WTC11 (cell line): ENCODE results near the gene PIK3C3. TPM values are rescaled to one million over a fixed set of nuclear protein-coding genes. Genes with fewer than 3 reads are reported as not detected.

ENCODE experiments used
- ATAC-seq: fragments of 200-7000 bp; cut with Tn5 transposase; 2 replicates; pipeline ENCODE4 v1.10.0; 2021; ENCODE audit warnings: mild to moderate bottlenecking, moderate library complexity
- CTCF ChIA-PET: fragments of 300-600 bp; sonication (Branson Sonifier 250); formaldehyde crosslinking; loops from one replicate; lab custom pipeline; 2021; ENCODE audit warnings: antibody characterized with exemption; lab: Charles Lee
- POLR2A ChIA-PET: fragments of 350-600 bp; sonication (Branson Sonifier 250); formaldehyde crosslinking; loops from one replicate; lab custom pipeline; 2021; ENCODE audit warnings: antibody characterized with exemption; lab: Charles Lee
- DNase-seq: peaks from one replicate; pipeline ENCODE4 v3.0.0; 2021; ENCODE audit warnings: low spot score
- H3K27ac Mint-ChIP-seq: 2 replicates; pipeline ENCODE4 v1.8.0; 2021; ENCODE audit warnings: mixed read lengths
- H3K27me3 Mint-ChIP-seq: 2 replicates; pipeline ENCODE4 v1.8.0; 2021; ENCODE audit warnings: low read depth, mild to moderate bottlenecking, moderate library complexity, mixed read lengths
- H3K36me3 Mint-ChIP-seq: 2 replicates; pipeline ENCODE4 v1.8.0; 2021; ENCODE audit warnings: mixed read lengths
- H3K4me1 Mint-ChIP-seq: 2 replicates; pipeline ENCODE4 v1.8.0; 2022; ENCODE audit warnings: mixed read lengths
- H3K4me3 Mint-ChIP-seq: 2 replicates; pipeline ENCODE4 v1.8.0; 2021; ENCODE audit warnings: mild to moderate bottlenecking, moderate library complexity, mixed read lengths
- H3K9me3 Mint-ChIP-seq: 2 replicates; pipeline ENCODE4 v1.8.0; 2021; ENCODE audit warnings: mixed read lengths
- AFF4 ChIP-seq: sonication (generic); formaldehyde crosslinking; IDR thresholded peaks from 2 replicates; pipeline ENCODE4 v1.8.1; 2023; ENCODE audit warnings: mild to moderate bottlenecking, missing genetic modification reagents, borderline replicate concordance
- ATF2 ChIP-seq: sonication (generic); formaldehyde crosslinking; IDR thresholded peaks from 2 replicates; pipeline ENCODE4 v1.8.1; 2022; ENCODE audit warnings: low read depth, missing genetic modification reagents, borderline replicate concordance
- CTCF ChIP-seq: fragments of 200-600 bp; IDR thresholded peaks from 2 replicates; pipeline ENCODE4 v1.8.0; 2022; ENCODE audit warnings: antibody characterized with exemption
- E2F1 ChIP-seq: sonication (generic); formaldehyde crosslinking; IDR thresholded peaks from 2 replicates; pipeline ENCODE4 v1.8.0; 2022; ENCODE audit warnings: mild to moderate bottlenecking, missing genetic modification reagents
- E2F4 ChIP-seq: sonication (generic); formaldehyde crosslinking; IDR thresholded peaks from 2 replicates; pipeline ENCODE4 v1.8.1; 2022; ENCODE audit warnings: low read depth, mild to moderate bottlenecking, moderate library complexity, missing genetic modification reagents, borderline replicate concordance
- ERG ChIP-seq: fragments of 250-450 bp; sonication (Bioruptor Pico); IDR thresholded peaks from 2 replicates; pipeline ENCODE4 v1.8.0; 2021; ENCODE audit warnings: mild to moderate bottlenecking
- ESRRA ChIP-seq: sonication (generic); formaldehyde crosslinking; IDR thresholded peaks from 2 replicates; pipeline ENCODE4 v1.8.1; 2022; ENCODE audit warnings: mild to moderate bottlenecking, missing genetic modification reagents, borderline replicate concordance
- ETV6 ChIP-seq: sonication (generic); formaldehyde crosslinking; IDR thresholded peaks from 2 replicates; pipeline ENCODE4 v1.8.1; 2022; ENCODE audit warnings: mild to moderate bottlenecking, missing genetic modification reagents
- FOXK1 ChIP-seq: sonication (generic); formaldehyde crosslinking; IDR thresholded peaks from 2 replicates; pipeline ENCODE4 v1.8.0; 2022; ENCODE audit warnings: mild to moderate bottlenecking, moderate library complexity, missing genetic modification reagents
- FOXP4 ChIP-seq: sonication (generic); formaldehyde crosslinking; IDR thresholded peaks from 2 replicates; pipeline ENCODE4 v1.8.0; 2022; ENCODE audit warnings: mild to moderate bottlenecking, missing genetic modification reagents
- GTF2I ChIP-seq: fragments of 250-450 bp; sonication (Bioruptor Pico); conservative IDR thresholded peaks from 2 replicates; pipeline ENCODE4 v1.4.0; 2021; ENCODE audit warnings: mild to moderate bottlenecking
- IRF2 ChIP-seq: sonication (generic); formaldehyde crosslinking; IDR thresholded peaks from 2 replicates; pipeline ENCODE4 v1.8.0; 2022; ENCODE audit warnings: low read depth, missing genetic modification reagents, borderline replicate concordance
- NR1H2 ChIP-seq: sonication (generic); formaldehyde crosslinking; IDR thresholded peaks from 2 replicates; pipeline ENCODE4 v1.9.0; 2021; ENCODE audit warnings: mild to moderate bottlenecking, moderate library complexity, missing genetic modification reagents
- NR3C1 ChIP-seq: sonication (generic); formaldehyde crosslinking; conservative IDR thresholded peaks from 2 replicates; pipeline ENCODE4 v1.8.1; 2023; ENCODE audit warnings: low read depth, mild to moderate bottlenecking, missing genetic modification reagents
- PREB ChIP-seq: sonication (generic); formaldehyde crosslinking; IDR thresholded peaks from 2 replicates; pipeline ENCODE4 v1.8.1; 2022; ENCODE audit warnings: mild to moderate bottlenecking, missing genetic modification reagents, moderate library complexity, borderline replicate concordance
- SMAD4 ChIP-seq: sonication (generic); formaldehyde crosslinking; IDR thresholded peaks from 2 replicates; pipeline ENCODE4 v1.8.0; 2022; ENCODE audit warnings: mild to moderate bottlenecking, missing genetic modification reagents
- USF2 ChIP-seq: sonication (generic); formaldehyde crosslinking; IDR thresholded peaks from 2 replicates; pipeline ENCODE4 v1.8.1; 2023; ENCODE audit warnings: mild to moderate bottlenecking, missing genetic modification reagents, moderate library complexity
- ZMAT4 ChIP-seq: fragments of 250-450 bp; sonication (Bioruptor Pico); IDR thresholded peaks from 2 replicates; pipeline ENCODE4 v1.9.0; 2021; ENCODE audit warnings: mild to moderate bottlenecking
- ZNF232 ChIP-seq: sonication (generic); formaldehyde crosslinking; IDR thresholded peaks from 2 replicates; pipeline ENCODE4 v1.8.0; 2022; ENCODE audit warnings: mild to moderate bottlenecking, missing genetic modification reagents
- ZNF423 ChIP-seq: fragments of 250-450 bp; sonication (Bioruptor Pico); IDR thresholded peaks from 2 replicates; pipeline ENCODE4 v2.1.2; 2022; ENCODE audit warnings: mild to moderate bottlenecking, moderate library complexity
- total RNA-seq: library from RNA; stranded (reverse); gene quantifications from 3 replicates; pipeline ENCODE4 v1.2.3, GENCODE V29; 2021

PIK3C3 gene
- total RNA-seq, 1 experiment from 2014 or later = 40.4 TPM

GRCh38 chr18:41996020-41996419 lies 41.0 kb downstream of the PIK3C3 start:
- Mint-ChIP-seq H3K4me3 (no peak overlapping the region), H3K4me1 (peaks cover 12% of the 10 kb centered on the region), H3K9me3 (no peaks in the 10 kb centered on the region), H3K27me3 (no peaks in the 10 kb centered on the region), H3K36me3 (peaks cover 39% of the 10 kb centered on the region), H3K27ac (no peak overlapping the region)
- ChIA-PET POLR2A (no interaction called here), CTCF (interaction anchor here (1.1 kb wide), 1 partner anchor 56 kb away, joined by 3 read pairs; no protein-coding TSS in a partner anchor)
- DNase-seq = no peak
- no peak for ATAC-seq
- no peak for TF ChIP-seq ZNF232
- no peak for TF ChIP-seq ESRRA
- no peak for TF ChIP-seq IRF2 (CRISPR knock-in tag)
- TF ChIP-seq NR1H2 (CRISPR knock-in tag) = no peak
- no peak for TF ChIP-seq ERG
- no peak for TF ChIP-seq FOXK1 (CRISPR knock-in tag)
- no peak for TF ChIP-seq ZNF423 (CRISPR knock-in tag)
- no peak for TF ChIP-seq FOXP4 (CRISPR knock-in tag)
- TF ChIP-seq E2F1 (CRISPR knock-in tag) = no peak
- no peak for TF ChIP-seq AFF4
- TF ChIP-seq SMAD4 = no peak
- no peak for TF ChIP-seq ATF2
- TF ChIP-seq GTF2I = no peak
- no peak for TF ChIP-seq CTCF
- no peak for TF ChIP-seq ETV6
- TF ChIP-seq NR3C1 (CRISPR knock-in tag) = no peak
- no peak for TF ChIP-seq PREB
- no peak for TF ChIP-seq ZMAT4 (CRISPR knock-in tag)
- TF ChIP-seq USF2 (CRISPR knock-in tag) = no peak
- TF ChIP-seq E2F4 = no peak
